ENCODE results near the gene CCDC33.

Gene CCDC33

DNA sequence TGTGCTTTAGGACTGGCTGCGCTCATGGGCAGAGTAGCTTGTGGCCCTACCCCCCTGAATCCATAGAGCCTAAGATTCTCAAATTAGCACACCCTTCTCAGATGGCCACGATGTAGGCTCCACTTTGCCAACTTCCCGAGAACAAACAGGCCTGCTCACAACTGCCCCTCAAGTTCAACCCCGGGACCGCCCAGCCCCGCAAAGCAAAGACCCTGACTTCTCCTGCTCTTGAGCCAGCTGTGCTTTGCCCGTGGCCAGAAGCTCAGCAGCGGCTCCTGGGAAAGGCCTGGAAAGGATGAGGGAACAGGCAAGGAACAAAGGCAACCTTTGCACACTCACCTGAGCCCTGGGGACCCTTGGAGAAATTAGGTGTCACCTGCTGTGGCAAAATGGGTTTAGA lies 99.3 kb downstream of the CCDC33 start:
- Histone ChIP-seq H3K27me3 (ENCODE audit: low read length) (no peaks in the 10 kb centered on the region), H3F3A (ENCODE audit: insufficient read depth) (no peaks in the 10 kb centered on the region), H3K4me3 (ENCODE audit: insufficient read depth, low read length, poor library complexity, severe bottlenecking) (no peak overlapping the region), H3K9ac (ENCODE audit: low read length) (no peak overlapping the region), H3K36me3 (ENCODE audit: low read length) (no peaks in the 10 kb centered on the region), H4K20me1 (ENCODE audit: low read depth, low read length) (no peaks in the 10 kb centered on the region), H3K79me2 (ENCODE audit: insufficient read depth, low read length) (no peaks in the 10 kb centered on the region), H2AFZ (ENCODE audit: low read depth, low read length, severe bottlenecking) (no peak overlapping the region), H3K4me2 (ENCODE audit: low read depth, low read length, poor library complexity, severe bottlenecking) (no peak overlapping the region), H3K9me3 (ENCODE audit: insufficient read depth, low read length) (no peaks in the 10 kb centered on the region), H3K27ac (ENCODE audit: low read depth, low read length) (no peak overlapping the region), H3K9me2 (replicated peaks; ENCODE audit: insufficient read depth, low read length) (no peaks in the 10 kb centered on the region)
- TF ChIP-seq, protein P1, sequence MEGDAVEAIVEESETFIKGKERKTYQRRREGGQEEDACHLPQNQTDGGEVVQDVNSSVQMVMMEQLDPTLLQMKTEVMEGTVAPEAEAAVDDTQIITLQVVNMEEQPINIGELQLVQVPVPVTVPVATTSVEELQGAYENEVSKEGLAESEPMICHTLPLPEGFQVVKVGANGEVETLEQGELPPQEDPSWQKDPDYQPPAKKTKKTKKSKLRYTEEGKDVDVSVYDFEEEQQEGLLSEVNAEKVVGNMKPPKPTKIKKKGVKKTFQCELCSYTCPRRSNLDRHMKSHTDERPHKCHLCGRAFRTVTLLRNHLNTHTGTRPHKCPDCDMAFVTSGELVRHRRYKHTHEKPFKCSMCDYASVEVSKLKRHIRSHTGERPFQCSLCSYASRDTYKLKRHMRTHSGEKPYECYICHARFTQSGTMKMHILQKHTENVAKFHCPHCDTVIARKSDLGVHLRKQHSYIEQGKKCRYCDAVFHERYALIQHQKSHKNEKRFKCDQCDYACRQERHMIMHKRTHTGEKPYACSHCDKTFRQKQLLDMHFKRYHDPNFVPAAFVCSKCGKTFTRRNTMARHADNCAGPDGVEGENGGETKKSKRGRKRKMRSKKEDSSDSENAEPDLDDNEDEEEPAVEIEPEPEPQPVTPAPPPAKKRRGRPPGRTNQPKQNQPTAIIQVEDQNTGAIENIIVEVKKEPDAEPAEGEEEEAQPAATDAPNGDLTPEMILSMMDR (IDR thresholded peaks at IDR 0.05; ENCODE audit: insufficient read depth, low read length, poor library complexity, severe bottlenecking) = no peak
- no peak for TF ChIP-seq EZH2phosphoT487 (conservative IDR thresholded peaks at IDR 0.05; ENCODE audit: low read length)

DNA sequence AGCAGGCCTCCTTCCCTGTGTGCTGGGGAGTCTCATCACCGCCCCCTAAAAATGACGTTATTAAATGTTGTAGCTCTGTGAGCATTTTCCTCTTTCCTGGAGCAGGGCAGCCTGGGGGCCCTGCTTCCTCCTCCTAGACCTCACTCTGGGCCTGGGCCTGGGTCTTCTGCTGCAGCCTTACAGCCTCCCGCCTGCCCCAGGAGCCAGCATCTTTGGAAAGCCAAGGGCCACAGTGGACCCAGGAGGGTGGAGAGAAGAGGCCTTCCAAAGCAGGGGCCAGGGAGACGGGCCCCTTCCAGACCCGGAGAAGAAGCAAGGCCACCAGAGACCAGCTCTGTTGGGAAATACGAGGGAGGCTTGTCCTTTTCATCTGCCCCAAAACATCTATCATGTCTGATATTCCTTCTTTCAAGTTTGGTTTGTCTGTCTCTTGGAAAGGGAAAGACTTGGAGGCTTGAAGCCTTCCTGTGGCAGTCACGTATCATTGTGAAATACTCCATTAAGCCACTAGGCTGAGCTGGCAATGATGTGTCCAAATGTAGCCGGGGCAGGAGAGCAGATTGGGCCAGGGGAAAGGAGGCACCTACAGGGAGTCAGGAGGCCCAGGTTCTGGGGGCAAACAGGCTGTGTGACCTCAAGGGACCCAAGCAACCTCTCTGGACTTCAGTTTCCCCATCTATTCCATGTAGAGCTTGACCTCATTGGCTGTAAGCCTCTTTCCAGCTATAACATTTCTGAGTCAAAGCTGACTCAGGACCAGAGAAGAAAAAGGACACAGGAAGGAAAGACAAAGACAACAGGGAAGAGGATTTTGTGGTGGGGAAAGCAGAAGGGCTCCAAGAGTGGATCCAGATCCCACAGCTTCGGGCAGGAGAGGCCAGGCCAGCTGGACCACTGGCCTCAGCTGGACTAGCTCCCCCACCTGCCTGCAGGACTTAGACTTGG lies 100.2 kb downstream of the CCDC33 start:
- TF ChIP-seq, protein P1 (IDR thresholded peaks at IDR 0.05; ENCODE audit: insufficient read depth, low read length, poor library complexity, severe bottlenecking) = no peak
- TF ChIP-seq EZH2phosphoT487 (conservative IDR thresholded peaks at IDR 0.05; ENCODE audit: low read length) = no peak
- no peaks in the 10 kb centered on the region for H3K36me3 ChIP-seq (ENCODE audit: low read length)
- no peak overlapping the region for H3K27ac ChIP-seq (ENCODE audit: low read depth, low read length)
- H3K4me2 ChIP-seq (ENCODE audit: low read depth, low read length, poor library complexity, severe bottlenecking) = no peak overlapping the region
- H3K4me3 ChIP-seq (ENCODE audit: insufficient read depth, low read length, poor library complexity, severe bottlenecking) = no peak overlapping the region
- no peak overlapping the region for H2AFZ ChIP-seq (ENCODE audit: low read depth, low read length, severe bottlenecking)
- H4K20me1 ChIP-seq (ENCODE audit: low read depth, low read length) = no peaks in the 10 kb centered on the region
- H3K79me2 ChIP-seq (ENCODE audit: insufficient read depth, low read length) = no peaks in the 10 kb centered on the region
- no peaks in the 10 kb centered on the region for H3K27me3 ChIP-seq (ENCODE audit: low read length)
- H3K9me3 ChIP-seq (ENCODE audit: insufficient read depth, low read length) = no peaks in the 10 kb centered on the region
- no peak overlapping the region for H3K9ac ChIP-seq (ENCODE audit: low read length)
- no peaks in the 10 kb centered on the region for H3K9me2 ChIP-seq (replicated peaks; ENCODE audit: insufficient read depth, low read length)
- no peaks in the 10 kb centered on the region for H3F3A ChIP-seq (ENCODE audit: insufficient read depth)

DNA sequence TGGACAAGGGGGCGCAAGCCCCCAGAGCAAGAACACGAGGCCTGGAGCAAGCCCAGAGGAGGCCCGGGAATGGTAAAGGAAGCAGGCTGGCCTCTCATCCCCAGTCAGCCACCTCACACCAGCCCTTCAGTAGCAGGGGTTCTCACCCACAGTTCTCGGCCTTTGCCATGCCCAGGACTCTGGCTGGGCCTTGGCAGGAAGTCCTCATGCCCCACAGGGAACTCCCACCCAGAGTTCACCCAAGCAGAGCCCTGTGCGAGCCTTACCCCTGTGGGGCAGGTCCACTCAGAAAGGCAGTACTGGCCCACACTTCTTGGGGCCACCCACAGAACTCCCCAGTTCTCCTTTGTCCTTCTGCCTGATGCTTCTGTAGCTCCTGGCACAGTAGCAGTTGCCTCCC lies 101.0 kb downstream of the CCDC33 start:
- TF ChIP-seq, protein P1 (IDR thresholded peaks at IDR 0.05; ENCODE audit: insufficient read depth, low read length, poor library complexity, severe bottlenecking) = no peak
- no peak for TF ChIP-seq EZH2phosphoT487 (conservative IDR thresholded peaks at IDR 0.05; ENCODE audit: low read length)
- H3K36me3 ChIP-seq (ENCODE audit: low read length) = no peaks in the 10 kb centered on the region
- no peak overlapping the region for H2AFZ ChIP-seq (ENCODE audit: low read depth, low read length, severe bottlenecking)
- H3K4me3 ChIP-seq (ENCODE audit: insufficient read depth, low read length, poor library complexity, severe bottlenecking) = no peak overlapping the region
- no peak overlapping the region for H3K4me2 ChIP-seq (ENCODE audit: low read depth, low read length, poor library complexity, severe bottlenecking)
- no peaks in the 10 kb centered on the region for H4K20me1 ChIP-seq (ENCODE audit: low read depth, low read length)
- H3K27me3 ChIP-seq (ENCODE audit: low read length) = no peaks in the 10 kb centered on the region
- H3K27ac ChIP-seq (ENCODE audit: low read depth, low read length) = no peak overlapping the region
- no peaks in the 10 kb centered on the region for H3K79me2 ChIP-seq (ENCODE audit: insufficient read depth, low read length)
- H3K9ac ChIP-seq (ENCODE audit: low read length) = no peak overlapping the region
- H3F3A ChIP-seq (ENCODE audit: insufficient read depth) = no peaks in the 10 kb centered on the region
- H3K9me3 ChIP-seq (ENCODE audit: insufficient read depth, low read length) = no peaks in the 10 kb centered on the region
- no peaks in the 10 kb centered on the region for H3K9me2 ChIP-seq (replicated peaks; ENCODE audit: insufficient read depth, low read length)

Measured in SU-DHL-6 (cell line).